PC-3 (cell line): ENCODE results near the gene COL19A1.

ENCODE experiments used
- CTCF ChIP-seq: fragments of 300-600 bp; sonication (generic); conservative IDR thresholded peaks from 2 replicates; pipeline ENCODE4 v1.5.1; 2017; ENCODE audit warnings: antibody characterized with exemption, low read depth, mild to moderate bottlenecking, low read length
- EZH2 ChIP-seq: fragments of 300-600 bp; sonication (generic); IDR thresholded peaks from one replicate; pipeline ENCODE4 v1.6.1; 2017; ENCODE audit warnings: antibody characterized with exemption, mild to moderate bottlenecking, low read length; ENCODE audit not compliant: unreplicated experiment
- EZH2phosphoT487 ChIP-seq: fragments of 300-600 bp; sonication (generic); IDR thresholded peaks from 2 replicates; pipeline ENCODE4 v1.6.1; 2018; ENCODE audit warnings: mild to moderate bottlenecking, antibody characterized with exemption, low read length, borderline replicate concordance

- TF ChIP-seq CTCF (no peak), EZH2 (no peak), EZH2phosphoT487 (no peak)
These were observed 259.2 kb downstream of the COL19A1 start for GRCh38 chr6:70125602-70126001.
